Esophagus muscularis mucosa (tissue), 4 donors: ENCODE measurements around the gene KLRK1. TPM values are rescaled to one million over a fixed set of nuclear protein-coding genes. Genes with fewer than 3 reads are reported as not detected.
"Not testable (repeated sequence)": the region's sequence is repeated elsewhere in the genome, so short reads cannot be mapped to it uniquely, and the experiment has no call there.

Experiments used
- DNase-seq: peaks from one replicate; pipeline ENCODE4 v3.0.0-alpha.2; 2017; ENCODE audit errors: extremely low spot score
- H3K27ac ChIP-seq, 4 donors: fragments of 200-600 bp; sonication (generic); replicated peaks in 1 of 4; 1 replicate in 3 of 4; 2 replicates in 1 of 4; pipeline ENCODE4 v1.5.1; 2016 to 2019; ENCODE audit warnings: mild to moderate bottlenecking in 1 of 4
- H3K27me3 ChIP-seq, 4 donors: fragments of 200-600 bp; sonication (generic); one replicate each; pipeline versions ENCODE4 v1.5.1 to v1.6.0; 2016 to 2019
- H3K36me3 ChIP-seq, 4 donors: fragments of 200-600 bp; sonication (generic); one replicate each; pipeline ENCODE4 v1.5.1; 2016 to 2019
- H3K4me1 ChIP-seq, 4 donors: fragments of 200-600 bp; sonication (generic); one replicate each; pipeline ENCODE4 v1.5.1; 2016 to 2019
- H3K4me3 ChIP-seq, 4 donors: fragments of 200-600 bp; sonication (generic); 1 replicate in 2 of 4; 2 replicates in 2 of 4; pipeline ENCODE4 v1.5.1; 2016 to 2019; ENCODE audit warnings: mild to moderate bottlenecking in 4 of 4, moderate library complexity in 1 of 4
- H3K9me3 ChIP-seq, 4 donors: fragments of 200-600 bp; sonication (generic); 1 replicate in 3 of 4; 2 replicates in 1 of 4; pipeline ENCODE4 v1.5.1; 2016 to 2019
- EP300 ChIP-seq: sonication (generic); formaldehyde crosslinking; IDR thresholded peaks from one replicate; pipeline ENCODE4 v1.6.1; 2017; ENCODE audit warnings: antibody characterized with exemption
- POLR2A ChIP-seq: fragments of 450-650 bp; IDR thresholded peaks from one replicate; pipeline ENCODE4 v1.6.1; 2017; ENCODE audit warnings: antibody characterized with exemption, moderate library complexity, mild to moderate bottlenecking, low read depth
- POLR2AphosphoS5 ChIP-seq, 2 donors: sonication (generic); formaldehyde crosslinking; IDR thresholded peaks; one replicate each; pipeline ENCODE4 v1.6.1; 2017; ENCODE audit warnings: antibody characterized with exemption in 2 of 2
- WGBS: methylation state at CpG from one replicate; pipeline ENCODE4 v1.1.5; 2018; 5-methylcytosine and 5-hydroxymethylcytosine counted together
- intact Hi-C: fragments of 100-400 bp; cut with DNase I; formaldehyde crosslinking; loops from one replicate; pipeline ENCODE4 v1.15.1; 2023
- total RNA-seq, 4 donors: library from RNA; depleted of rRNA; stranded (reverse); fragments of >200 nt; gene quantifications; one replicate each; pipeline versions ENCODE4 v1.1.0 to v1.2.1, GENCODE V29; 2016
- TF ChIP-seq, protein P1 (sequence below), 3 experiments: fragments of 200-600 bp in 2 of 3; fragments of 450-650 bp in 1 of 3; sonication (generic) in 2 of 3; IDR thresholded peaks; one replicate each; pipeline ENCODE4 v1.5.1; 2017 to 2019; ENCODE audit warnings: antibody characterized with exemption in 3 of 3, mild to moderate bottlenecking in 2 of 3, moderate library complexity in 1 of 3

KLRK1 gene
- total RNA-seq, 4 donors from 2014 or later = 0.19 to 1.8 (median 1.2) TPM

DNA sequence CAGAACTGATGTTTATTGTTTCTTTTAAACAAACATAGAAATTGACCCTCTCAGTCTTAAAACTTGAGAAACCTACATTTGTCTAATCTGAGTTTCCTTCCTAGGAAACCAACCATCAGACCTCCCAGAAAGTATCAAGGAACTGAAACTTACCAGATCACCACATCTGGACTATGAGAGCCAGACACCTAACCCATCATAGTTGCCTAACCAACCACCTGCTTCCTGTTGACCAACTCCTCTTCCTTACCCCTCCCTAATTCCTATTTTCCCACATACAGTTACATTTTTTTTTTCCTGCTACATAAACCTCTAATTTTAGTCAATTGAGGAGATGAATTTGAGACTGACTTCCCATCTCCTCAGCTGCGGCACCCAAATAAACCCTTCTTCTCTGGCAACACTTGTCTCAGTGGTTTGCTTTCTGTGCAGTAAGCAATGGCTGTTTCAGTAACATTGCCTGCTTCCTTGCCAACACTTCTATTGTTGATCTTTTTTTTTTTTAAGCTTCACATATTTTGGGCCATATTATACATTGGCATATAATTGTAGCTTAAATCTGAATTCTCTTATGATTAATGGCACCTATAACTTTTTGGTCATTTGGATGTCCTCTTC, 47.8 kb downstream of the KLRK1 start:
- Histone ChIP-seq H3K4me1 (no peaks in the 10 kb centered on the region), H3K27me3 (no peaks in the 10 kb centered on the region), H3K4me3 (no peak overlapping the region), H3K9me3 (no peaks in the 10 kb centered on the region), H3K36me3 (no peaks in the 10 kb centered on the region), H3K27ac (no peak overlapping the region)
- intact Hi-C loops = no loop called here
- DNase-seq = no peak
- TF ChIP-seq EP300 (no peak), POLR2A (no peak), POLR2AphosphoS5 (IDR thresholded peaks at IDR 0.05) (no peak)
- TF ChIP-seq, protein P1, sequence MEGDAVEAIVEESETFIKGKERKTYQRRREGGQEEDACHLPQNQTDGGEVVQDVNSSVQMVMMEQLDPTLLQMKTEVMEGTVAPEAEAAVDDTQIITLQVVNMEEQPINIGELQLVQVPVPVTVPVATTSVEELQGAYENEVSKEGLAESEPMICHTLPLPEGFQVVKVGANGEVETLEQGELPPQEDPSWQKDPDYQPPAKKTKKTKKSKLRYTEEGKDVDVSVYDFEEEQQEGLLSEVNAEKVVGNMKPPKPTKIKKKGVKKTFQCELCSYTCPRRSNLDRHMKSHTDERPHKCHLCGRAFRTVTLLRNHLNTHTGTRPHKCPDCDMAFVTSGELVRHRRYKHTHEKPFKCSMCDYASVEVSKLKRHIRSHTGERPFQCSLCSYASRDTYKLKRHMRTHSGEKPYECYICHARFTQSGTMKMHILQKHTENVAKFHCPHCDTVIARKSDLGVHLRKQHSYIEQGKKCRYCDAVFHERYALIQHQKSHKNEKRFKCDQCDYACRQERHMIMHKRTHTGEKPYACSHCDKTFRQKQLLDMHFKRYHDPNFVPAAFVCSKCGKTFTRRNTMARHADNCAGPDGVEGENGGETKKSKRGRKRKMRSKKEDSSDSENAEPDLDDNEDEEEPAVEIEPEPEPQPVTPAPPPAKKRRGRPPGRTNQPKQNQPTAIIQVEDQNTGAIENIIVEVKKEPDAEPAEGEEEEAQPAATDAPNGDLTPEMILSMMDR (IDR thresholded peaks at IDR 0.05) = no peak
- WGBS = 75% methylated on average over 1 of the region's 1 CpG

DNA sequence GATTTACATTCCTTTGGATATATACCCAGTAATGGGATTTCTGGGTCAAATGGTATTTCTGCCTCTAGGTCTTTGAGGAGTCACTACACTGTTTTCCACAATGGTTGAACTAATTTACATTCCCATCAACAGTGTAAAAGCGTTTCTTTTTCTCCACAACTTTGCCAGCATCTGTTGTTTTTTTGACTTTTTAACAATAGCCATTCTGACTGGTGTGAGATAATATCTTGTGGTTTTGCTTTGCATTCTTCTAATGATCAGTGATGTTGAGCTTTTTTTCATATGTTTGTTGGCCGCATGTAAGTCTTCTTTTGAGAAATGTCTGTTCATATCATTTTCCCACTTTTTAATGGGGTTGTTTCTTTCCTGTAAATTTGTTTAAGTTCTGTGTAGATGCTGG, 48.9 kb downstream of the KLRK1 start:
- H3K9me3 ChIP-seq, H3K4me3 ChIP-seq, H3K36me3 ChIP-seq, H3K4me1 ChIP-seq, DNase-seq, H3K27me3 ChIP-seq, H3K27ac ChIP-seq, intact Hi-C loops: not testable (repeated sequence)
- WGBS = 86% methylated on average over 2 of the region's 2 CpGs

DNA sequence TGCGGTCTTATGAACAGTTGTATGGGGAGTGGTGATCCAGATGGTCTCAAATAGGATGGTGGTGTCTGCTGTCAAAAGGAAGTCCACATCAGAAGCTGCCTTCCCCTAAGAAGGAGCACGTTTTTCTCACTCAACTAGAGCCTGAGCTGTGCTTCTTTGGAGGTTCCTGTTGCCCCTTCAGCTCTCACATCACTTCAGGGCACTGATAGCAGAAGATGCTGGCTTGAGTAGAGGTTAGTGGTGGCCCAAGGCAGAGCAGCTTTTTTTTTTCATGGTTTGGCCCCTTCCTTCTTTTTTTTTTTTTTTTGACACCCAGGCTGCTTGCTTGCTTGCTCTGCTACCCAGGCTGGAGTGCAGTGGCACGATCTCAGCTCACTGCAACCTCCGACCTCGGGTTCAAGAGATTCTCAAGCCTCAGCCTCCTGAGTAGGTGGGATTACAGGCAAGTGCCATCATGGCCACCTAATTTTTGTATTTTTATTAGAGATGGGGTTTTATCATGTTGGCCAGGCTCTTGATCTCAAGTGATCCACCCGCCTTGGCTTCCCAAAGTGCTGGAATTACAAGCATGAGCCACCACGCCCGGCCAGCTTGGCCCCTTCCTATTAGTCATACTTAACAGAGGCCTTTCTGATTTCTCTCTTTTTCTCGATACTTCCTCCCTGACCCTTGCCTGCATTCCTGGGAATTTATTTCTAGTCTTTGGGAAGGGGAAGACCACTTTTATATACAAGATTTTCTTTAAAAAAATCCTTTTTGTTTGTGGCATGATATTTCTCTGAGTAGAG, 50.6 kb downstream of the KLRK1 start:
- H3K9me3 ChIP-seq = no peaks in the 10 kb centered on the region
- intact Hi-C loops = no loop called here
- no peak overlapping the region for H3K4me3 ChIP-seq
- DNase-seq = no peak
- H3K36me3 ChIP-seq = no peaks in the 10 kb centered on the region
- 72% methylated on average over 9 of the region's 9 CpGs for WGBS
- H3K27me3 ChIP-seq = no peaks in the 10 kb centered on the region
- TF ChIP-seq POLR2A (no peak), EP300 (no peak), POLR2AphosphoS5 (IDR thresholded peaks at IDR 0.05) (no peak)
- TF ChIP-seq, protein P1 (IDR thresholded peaks at IDR 0.05) = no peak
- no peak overlapping the region for H3K27ac ChIP-seq
- H3K4me1 ChIP-seq = no peaks in the 10 kb centered on the region

DNA sequence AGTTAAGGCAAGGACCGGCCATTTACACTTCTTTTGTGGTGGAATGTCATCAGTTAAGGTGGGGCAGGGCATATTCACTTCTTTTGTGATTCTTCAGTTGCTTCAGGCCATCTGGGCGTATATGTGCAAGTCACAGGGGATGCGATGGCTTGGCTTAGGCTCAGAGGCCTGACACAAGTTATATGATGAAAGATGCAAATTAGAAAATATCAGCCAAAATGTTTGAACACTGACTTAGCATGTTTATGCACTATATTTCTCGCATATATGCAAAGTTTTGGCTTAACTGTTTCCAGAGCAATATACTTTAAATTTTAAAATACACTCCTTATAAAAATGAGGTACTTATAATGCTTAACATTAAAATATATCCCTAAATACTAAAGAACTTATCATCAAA, 51.4 kb downstream of the KLRK1 start:
- DNase-seq, H3K9me3 ChIP-seq, intact Hi-C loops, H3K4me1 ChIP-seq, H3K36me3 ChIP-seq, H3K4me3 ChIP-seq, H3K27ac ChIP-seq, H3K27me3 ChIP-seq: not testable (repeated sequence)
- 78% methylated on average over 4 of the region's 4 CpGs for whole genome bisulfite sequencing

DNA sequence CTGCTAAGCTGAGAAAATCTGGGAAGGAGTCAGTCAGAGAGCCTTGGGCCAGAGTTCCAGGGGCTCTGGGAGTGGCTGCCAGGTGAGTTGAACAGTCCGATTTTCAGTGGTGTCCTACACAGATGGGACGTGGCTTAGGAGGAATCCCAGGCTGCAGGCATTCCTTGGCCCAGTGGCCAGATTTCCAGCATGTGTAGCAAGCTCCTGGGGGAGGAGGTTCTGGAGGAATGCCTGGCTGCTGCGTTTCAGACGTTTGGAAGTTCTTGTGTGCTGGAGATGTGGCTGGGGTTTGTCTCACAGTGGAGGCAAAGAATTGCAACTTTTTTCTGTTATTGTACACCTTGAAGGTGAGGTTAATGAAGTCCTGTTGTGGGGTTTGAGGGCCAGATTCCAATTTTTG, 53.6 kb downstream of the KLRK1 start:
- intact Hi-C loops, H3K4me1 ChIP-seq, H3K36me3 ChIP-seq, H3K27ac ChIP-seq, H3K4me3 ChIP-seq, H3K27me3 ChIP-seq, H3K9me3 ChIP-seq, DNase-seq: not testable (repeated sequence)
- WGBS = 39% methylated on average over 4 of the region's 4 CpGs

DNA sequence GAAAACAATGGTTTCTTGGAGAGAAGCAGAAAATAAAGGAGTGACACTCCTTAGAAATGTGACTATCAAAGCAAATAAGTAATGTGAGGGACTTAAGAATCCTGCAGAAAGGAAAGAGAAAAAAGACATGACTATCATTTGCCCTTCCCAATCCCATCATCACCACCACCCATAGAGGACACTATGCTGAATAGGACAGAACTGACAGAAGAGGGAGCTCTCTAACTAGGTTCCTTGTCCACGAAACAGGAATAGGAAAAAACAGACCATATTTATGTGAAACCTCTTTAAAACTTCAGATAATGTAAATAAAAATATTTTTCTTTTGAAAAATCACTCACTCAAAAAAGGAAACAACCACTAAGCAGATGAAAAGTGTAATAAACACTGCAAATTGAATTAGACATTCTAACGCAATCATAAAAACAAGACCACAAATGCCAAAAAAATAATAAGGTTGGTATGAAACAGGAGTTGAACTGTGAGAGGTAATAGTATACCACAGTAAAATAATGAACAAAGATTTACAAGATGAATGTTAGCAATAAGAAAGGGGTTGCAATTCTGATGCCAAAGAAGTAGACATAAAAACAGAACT, 58.1 kb downstream of the KLRK1 start:
- Histone ChIP-seq H3K27ac (no peak overlapping the region), H3K27me3 (no peaks in the 10 kb centered on the region), H3K4me3 (no peak overlapping the region), H3K9me3 (no peaks in the 10 kb centered on the region), H3K36me3 (no peaks in the 10 kb centered on the region), H3K4me1 (no peaks in the 10 kb centered on the region)
- intact Hi-C loops = loop anchor here (2.0 kb wide), 1 partner anchor 231 kb away; no protein-coding TSS in a partner anchor
- no peak for DNase-seq
- no peak for TF ChIP-seq POLR2A
- TF ChIP-seq, protein P1 (IDR thresholded peaks at IDR 0.05) = peak; percentile 51 to 65 (median 65)
- 45% methylated on average over 2 of the region's 2 CpGs for WGBS

DNA sequence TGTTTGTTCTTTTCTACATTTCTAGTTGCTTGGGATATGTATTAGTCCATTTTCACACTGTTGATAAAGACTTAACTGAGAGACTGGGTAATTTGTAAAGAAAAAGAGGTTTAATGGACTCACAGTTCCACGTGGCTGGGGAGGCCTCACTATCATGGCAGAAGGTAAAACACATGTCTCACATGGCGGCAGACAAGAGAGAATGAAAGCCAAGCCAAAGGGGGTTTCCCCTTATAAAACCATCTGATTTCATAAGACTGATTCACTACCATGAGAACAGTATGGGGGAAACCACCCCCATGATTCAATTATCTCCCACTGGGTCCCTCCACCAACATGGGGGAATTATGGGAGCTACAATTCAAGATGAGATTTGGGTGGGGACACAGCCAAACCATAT, 61.1 kb downstream of the KLRK1 start:
- H3K4me1 ChIP-seq, H3K36me3 ChIP-seq, intact Hi-C loops, H3K27ac ChIP-seq, H3K27me3 ChIP-seq, DNase-seq, H3K9me3 ChIP-seq, H3K4me3 ChIP-seq: not testable (repeated sequence)
- 80% methylated on average over 2 of the region's 2 CpGs for WGBS
